GM03348 (cell line): ENCODE results near the gene COL4A2.
A peak's percentile ranks its signal among the peaks of the same experiment; 100 is the strongest.

Experiments
- DNase-seq: peaks from one replicate; pipeline ENCODE4 v3.0.0; 2012; ENCODE audit warnings: low spot score

Gene COL4A2

DNA sequence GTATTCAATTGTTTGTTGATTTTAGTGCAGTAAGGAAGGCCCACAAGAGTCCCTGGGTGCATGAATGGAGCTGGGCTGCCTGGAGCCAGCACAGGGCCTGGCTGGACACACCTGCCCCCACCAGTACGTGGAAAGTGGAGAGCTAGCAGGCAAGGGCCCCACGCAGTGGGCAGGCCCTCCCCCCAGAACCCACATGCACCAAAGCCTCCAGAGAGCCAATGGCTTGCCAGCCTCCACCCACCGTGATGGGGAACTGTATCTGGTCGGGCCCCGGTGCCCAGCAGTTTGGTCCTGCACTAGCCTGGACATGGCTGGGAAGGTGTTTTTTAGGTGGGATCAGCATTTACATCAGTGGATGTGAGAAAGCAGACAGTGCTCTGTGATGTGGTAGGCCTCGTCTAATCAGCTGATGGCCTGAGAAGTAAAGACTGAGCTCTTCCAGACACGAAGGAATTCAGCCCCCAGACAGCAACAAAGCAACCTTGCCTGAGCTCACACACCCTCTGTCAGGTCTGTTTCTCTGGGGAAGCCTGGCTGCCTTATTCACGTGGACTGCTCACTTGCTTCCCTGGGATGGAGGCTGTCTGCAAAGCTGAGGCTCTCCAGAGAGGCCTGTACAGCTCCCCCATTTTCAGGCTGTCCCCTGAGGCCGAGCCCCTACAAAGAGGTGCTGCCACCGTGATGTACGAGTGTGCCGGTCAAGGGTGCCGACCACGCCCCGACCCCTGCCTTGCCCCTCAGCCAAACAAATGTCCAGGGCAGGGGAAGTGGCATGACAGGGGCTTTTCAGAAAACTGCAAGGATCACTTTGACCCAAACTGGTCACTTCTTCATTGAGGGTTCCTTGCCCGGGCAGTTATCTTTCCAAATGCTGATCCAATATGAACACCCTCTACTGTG is 226.9 kb downstream of the COL4A2 start:
- DNase-seq, result no peak

- DNase-seq, result no peak
Measured at GRCh38 chr13:110535526-110535925, 228.4 kb downstream of the COL4A2 start.

- no peak for DNase-seq
Measured at GRCh38 chr13:110536006-110536693, 229.1 kb downstream of the COL4A2 start.

DNA sequence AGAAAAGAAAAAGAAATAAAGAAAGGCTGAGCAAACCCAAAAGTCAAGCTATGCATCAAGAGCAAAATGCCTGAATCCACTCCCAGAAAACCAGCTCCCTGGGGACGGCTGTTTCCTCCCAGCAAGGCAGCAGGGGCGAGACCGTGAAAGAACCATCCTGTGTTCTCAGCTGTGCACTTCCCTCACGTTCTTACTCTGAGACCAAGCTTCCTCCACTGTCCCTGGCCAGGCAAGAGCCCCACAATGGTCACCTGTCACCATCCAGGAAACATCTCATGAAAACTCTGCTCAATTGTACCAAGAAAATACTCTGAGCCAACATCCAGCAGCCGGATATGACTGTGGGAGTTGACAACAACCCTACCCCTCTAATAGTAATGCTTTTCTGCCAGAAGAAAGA is 231.5 kb downstream of the COL4A2 start:
- no peak for DNase-seq

GRCh38 chr13:110539894-110540293 is 232.8 kb downstream of the COL4A2 start:
- no peak for DNase-seq

- no peak for DNase-seq
Measured at GRCh38 chr13:110540871-110541525, 233.9 kb downstream of the COL4A2 start.

DNA sequence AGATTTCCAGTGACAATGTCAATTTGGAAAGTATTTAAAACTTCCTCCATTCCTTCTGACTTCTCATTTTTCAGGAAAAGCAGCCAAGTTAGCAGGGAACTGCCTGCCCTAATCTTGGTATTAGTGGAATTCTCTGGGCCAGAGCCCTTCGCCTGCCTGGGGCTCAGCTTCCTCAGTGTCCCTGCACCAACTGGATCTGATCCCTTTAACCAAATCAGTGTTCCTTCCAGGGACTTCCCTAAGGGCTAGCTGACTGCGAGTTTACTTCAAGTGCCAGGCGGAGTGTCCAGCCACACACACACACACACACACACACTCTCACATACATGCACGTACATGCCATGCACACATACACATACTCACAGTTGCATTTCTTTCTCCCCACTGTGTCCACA is 234.4 kb downstream of the COL4A2 start:
- peak; percentile 53 for DNase-seq

- no peak for DNase-seq
Measured at GRCh38 chr13:110542169-110542796, 235.2 kb downstream of the COL4A2 start.

GRCh38 chr13:110546378-110546777 is 239.3 kb downstream of the COL4A2 start:
- no peak for DNase-seq

DNA sequence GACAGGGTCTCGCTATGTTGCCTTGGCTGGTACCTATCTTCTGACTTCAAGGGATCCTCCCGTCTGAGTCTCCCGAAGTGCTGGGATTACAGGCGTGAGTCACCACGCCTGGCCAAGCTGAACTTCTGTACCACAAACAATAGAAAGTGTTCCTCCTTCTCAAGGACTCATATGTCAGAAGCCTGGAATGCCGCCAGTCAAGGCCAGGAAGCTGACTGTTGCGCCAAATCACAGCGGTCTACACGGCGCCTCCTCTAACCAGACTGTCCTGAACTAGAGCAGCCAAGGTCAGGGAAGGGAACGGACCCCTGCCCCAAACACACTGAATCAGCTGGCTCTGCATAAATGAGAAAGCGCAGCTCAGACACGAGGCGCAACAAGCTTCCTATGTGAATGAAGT is 239.8 kb downstream of the COL4A2 start:
- peak; percentile 71 for DNase-seq

DNA sequence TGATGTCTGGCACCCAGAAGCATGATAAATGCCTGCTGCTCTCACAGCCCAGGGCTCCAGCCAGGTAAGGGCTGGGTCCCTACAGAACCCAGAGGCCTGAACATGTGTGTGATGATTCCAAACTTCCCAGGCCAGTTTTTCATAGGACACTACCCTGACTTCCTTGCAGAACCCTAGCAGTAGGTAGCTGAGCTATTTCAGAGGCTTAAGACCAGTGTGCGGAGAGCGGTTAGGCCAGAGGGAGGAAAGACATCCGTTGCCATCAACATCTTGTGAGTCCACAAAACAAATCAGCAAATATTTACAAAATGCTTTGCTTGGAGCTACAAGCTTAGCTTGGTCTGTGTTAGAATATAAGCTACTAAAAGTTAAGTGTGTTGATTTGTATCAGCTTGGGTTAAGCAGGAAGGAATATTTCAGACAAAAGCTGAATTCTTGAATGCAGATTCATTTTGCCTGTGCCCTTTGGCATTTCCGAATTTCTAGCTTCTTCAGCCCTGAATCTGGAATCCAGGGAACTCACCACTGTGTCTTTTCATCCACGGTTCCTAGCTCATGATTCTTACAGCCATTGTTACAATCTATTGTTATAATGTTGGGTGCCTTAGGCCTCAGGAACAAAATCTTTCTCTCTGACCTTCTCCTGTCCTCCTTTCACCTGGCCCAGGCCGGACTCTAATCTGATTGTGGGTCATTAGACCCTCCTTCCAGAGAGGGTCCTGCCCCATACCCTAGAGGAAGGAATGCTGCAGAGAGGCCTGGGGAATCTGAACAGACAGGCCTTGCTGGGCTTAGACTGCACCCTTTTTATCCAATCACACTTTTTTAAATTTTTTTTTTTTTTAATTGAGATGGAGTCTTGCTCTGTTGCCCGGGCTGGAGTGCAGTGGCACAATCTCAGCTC is 242.1 kb downstream of the COL4A2 start:
- DNase-seq, result no peak

DNA sequence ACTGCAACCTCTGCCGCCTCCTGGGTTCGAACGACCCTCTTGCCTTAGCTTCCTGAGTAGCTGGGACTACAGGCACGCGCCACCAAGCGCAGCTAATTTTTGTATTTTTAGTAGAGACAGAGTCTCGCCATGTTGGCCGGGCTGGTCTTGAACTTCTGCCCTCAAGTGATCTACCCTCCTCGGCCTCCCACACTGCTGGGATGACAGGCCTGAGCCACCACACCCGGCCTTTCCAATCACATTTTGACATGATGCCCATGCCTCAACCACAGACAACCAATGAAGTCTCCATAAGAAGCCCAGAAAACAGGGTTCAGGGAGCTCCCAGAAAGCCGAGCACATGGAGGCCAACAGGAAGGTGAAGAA is 242.7 kb downstream of the COL4A2 start:
- DNase-seq, result no peak

- no peak for DNase-seq
Measured at GRCh38 chr13:110551284-110551683, 244.2 kb downstream of the COL4A2 start.

- no peak for DNase-seq
Measured at GRCh38 chr13:110552767-110553166, 245.7 kb downstream of the COL4A2 start.

DNA sequence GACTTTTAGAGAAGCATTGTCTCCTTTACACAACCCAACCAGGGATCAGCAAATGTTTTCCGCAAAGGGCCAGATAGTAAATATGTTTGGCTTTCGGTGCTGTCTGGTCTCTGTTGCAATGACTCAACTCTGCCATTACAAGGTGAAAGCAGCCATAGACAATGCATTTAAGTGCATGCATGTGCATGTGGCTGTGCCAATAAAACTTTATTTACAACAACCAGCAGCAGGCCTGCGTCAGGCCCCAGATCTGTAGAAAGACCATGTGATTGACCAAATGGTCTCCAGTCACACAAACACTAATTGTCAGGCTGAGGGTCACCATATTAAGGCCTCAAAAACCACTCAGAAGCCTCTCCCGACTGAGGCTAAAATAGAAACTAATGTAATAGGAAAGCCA is 246.3 kb downstream of the COL4A2 start:
- DNase-seq, result no peak

- DNase-seq, result no peak
Measured at GRCh38 chr13:110554227-110554836, 247.2 kb downstream of the COL4A2 start.

DNA sequence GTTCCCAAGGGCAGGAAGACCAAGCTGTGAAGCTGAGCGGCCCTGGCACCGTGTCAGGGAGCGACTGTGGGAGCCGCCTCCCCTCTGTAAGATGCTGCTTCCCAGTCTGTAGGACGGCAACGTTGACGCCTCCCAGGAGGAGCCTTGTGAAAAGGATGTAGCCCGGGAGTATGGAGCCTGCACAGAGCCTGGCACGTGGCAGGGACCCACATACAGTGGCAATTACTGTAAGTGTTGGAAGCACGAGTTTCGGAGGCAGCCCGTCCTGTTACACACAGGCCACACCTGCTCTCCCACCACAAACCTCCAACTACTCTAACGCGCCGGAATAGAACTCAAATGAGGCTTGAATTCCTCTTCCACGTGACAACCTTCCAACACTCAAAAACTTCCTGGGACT is 247.9 kb downstream of the COL4A2 start:
- DNase-seq, result no peak

- DNase-seq, result no peak
Measured at GRCh38 chr13:110555601-110556223, 248.6 kb downstream of the COL4A2 start.

DNA sequence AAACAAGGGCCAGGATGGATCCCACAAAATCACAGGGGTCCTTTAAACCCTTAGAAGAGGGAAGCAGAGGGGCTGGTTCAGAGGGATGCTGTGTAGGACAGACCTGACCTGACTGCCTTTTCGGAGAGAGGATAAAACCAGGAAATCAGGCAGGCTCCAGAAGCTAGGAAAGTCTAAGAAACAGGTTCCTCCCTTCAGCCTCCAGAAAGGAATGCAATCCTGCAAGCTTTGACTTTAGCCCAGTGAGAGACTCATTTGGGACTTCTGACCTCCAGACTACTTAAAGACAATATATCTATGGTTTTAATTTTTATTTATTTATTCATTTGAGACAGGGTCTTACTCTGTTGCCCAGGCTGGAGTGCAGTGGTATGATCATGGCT is 249.1 kb downstream of the COL4A2 start:
- DNase-seq, result no peak

DNA sequence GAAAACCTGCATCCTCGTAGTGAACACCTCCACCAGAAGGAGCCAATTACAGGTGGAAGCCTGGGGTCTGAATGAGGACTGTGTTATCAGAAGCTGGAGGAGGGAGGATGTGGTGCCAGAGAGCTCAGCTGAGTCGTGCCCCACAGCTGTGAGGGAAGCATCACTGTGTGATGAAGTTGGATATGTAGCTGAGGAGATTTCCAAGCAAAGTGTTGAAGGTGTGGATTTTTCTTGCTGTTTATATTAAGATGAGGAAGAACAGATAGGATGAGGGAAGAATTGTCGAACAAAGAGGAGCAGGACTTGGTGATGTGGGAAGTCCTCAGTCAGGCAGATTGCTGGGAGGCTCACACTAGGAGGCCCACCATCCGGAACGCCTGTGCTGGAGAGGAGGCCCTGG is 250.0 kb downstream of the COL4A2 start:
- DNase-seq, result no peak
